Pancreas (tissue), 10 donors: ENCODE data around the gene SHROOM3. TPM values are rescaled to one million over a fixed set of nuclear protein-coding genes. Genes with fewer than 3 reads are reported as not detected.

Experiments used
- ATAC-seq, 4 donors: fragments of 200-7000 bp; cut with Tn5 transposase; one replicate each; pipeline versions ENCODE4 v1.8.0 to v1.9.1; 2020; ENCODE audit warnings: mild to moderate bottlenecking in 4 of 4, moderate library complexity in 4 of 4
- DNase-seq, 6 donors: peaks; one replicate each; pipeline ENCODE4 v3.0.0-alpha.2; 2020
- FAIRE-seq: peaks from 2 replicates; lab custom pipeline; 2012; peaks lifted over from hg19 to GRCh38; lab: Jason Lieb, UNC
- H3K27ac ChIP-seq, 4 donors: fragments of 200-600 bp; sonication (generic); 1 replicate in 3 of 4; 2 replicates in 1 of 4; pipeline versions ENCODE4 v1.5.0 to v1.8.0; 2020
- H3K27me3 ChIP-seq, 4 donors: fragments of 200-600 bp; one replicate each; pipeline ENCODE4 v1.8.0; 2021
- H3K36me3 ChIP-seq, 3 donors: fragments of 200-600 bp; sonication (generic) in 1 of 3; one replicate each; pipeline versions ENCODE4 v1.5.0 to v1.8.0; 2020 to 2021
- H3K4me1 ChIP-seq, 3 donors: fragments of 200-600 bp; one replicate each; pipeline ENCODE4 v1.8.0; 2021
- H3K4me3 ChIP-seq, 4 donors: fragments of 200-600 bp; sonication (generic) in 2 of 4; one replicate each; pipeline versions ENCODE4 v1.5.0 to v1.8.0; 2020 to 2021
- H3K9me3 ChIP-seq, 4 donors: fragments of 200-600 bp; one replicate each; pipeline ENCODE4 v1.8.0; 2021
- WGBS, 2 donors: extraction: QIAGEN DNeasy Blood & Tissue Kit; methylation state at CpG; one replicate each; pipeline ENCODE4 v1.1.7; 2013; 5-methylcytosine and 5-hydroxymethylcytosine counted together
- intact Hi-C, 3 donors: fragments of 100-400 bp; cut with DNase I; formaldehyde crosslinking; loops; one replicate each; pipeline versions ENCODE4 v1.11.1 to v1.14.2; 2022
- polyA plus RNA-seq, 2 donors: library from polyadenylated mRNA; stranded (reverse); fragments of 200-250 nt; gene quantifications; one replicate each; pipeline ENCODE4 v1.2.3, GENCODE V29; 2013
- total RNA-seq, 6 donors: library from RNA; stranded (reverse); fragmentation: NEBNext Ultra II Directional in 4 of 6; extraction: Animal tissue kit (Norgen Biotek cat#: 25700) in 4 of 6; gene quantifications; one replicate each; pipeline versions ENCODE4 v1.2.1 to v1.2.4, GENCODE V29; 2021 to 2023
- TF ChIP-seq, protein P1 (sequence below), 4 donors: fragments of 200-600 bp; sonication (generic) in 3 of 4; IDR thresholded peaks; one replicate each; pipeline versions ENCODE4 v1.5.0 to v1.8.0; 2021; ENCODE audit warnings: antibody characterized with exemption in 4 of 4
- donor health status: healthy with polysubstance abuse.
- donor health status: DM: no; HTN: no; CAD: no; lungs with moderate emphysema.
- donor health status: DM: no; HTN: no; CAD: no.
- donor health status: control.
- donor health status: control.
- donor health status: Bipolar disorder and iron deficiency.
- donor health status: DM: yes; HTN: yes; CAD: no.
- donor health status: DM: no; HTN: no; CAD: no.
- donor health status: DM: no; HTN: no; CAD: no.
- donor health status: DM: yes; HTN: yes; CAD: no.

Gene SHROOM3
- total and polyA plus RNA-seq, 8 donors, result 6.2 to 43.5 (median 17.1) TPM

DNA sequence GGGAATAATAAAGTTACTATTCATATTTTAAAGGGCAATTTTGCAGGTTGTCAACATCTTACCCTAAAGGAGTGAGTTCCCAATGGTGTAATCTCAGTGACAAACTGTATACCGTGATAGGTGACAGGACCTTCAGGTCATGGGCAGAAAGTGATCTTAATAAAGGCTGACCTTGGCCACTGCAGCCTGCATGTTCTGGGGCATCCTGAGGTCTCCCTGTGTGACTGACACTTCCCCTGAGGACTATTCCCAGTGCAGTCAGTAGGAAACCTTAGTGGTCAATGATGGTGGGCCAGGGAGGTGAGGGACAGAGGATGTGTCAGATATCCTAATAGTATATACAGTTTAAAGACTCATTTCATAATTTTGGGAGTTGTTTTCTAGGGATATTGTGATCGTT lies 137.2 kb downstream of the SHROOM3 start:
- no peak for FAIRE-seq
- DNase-seq, result no peak
- H3K9me3 ChIP-seq, result no peaks in the 10 kb centered on the region
- H3K27ac ChIP-seq, result no peak overlapping the region
- H3K27me3 ChIP-seq, result no peaks in the 10 kb centered on the region
- 59 to 64% methylated on average over 2 of the region's 2 CpGs for WGBS, 2 donors
- ATAC-seq, result no peak
- TF ChIP-seq, protein P1, sequence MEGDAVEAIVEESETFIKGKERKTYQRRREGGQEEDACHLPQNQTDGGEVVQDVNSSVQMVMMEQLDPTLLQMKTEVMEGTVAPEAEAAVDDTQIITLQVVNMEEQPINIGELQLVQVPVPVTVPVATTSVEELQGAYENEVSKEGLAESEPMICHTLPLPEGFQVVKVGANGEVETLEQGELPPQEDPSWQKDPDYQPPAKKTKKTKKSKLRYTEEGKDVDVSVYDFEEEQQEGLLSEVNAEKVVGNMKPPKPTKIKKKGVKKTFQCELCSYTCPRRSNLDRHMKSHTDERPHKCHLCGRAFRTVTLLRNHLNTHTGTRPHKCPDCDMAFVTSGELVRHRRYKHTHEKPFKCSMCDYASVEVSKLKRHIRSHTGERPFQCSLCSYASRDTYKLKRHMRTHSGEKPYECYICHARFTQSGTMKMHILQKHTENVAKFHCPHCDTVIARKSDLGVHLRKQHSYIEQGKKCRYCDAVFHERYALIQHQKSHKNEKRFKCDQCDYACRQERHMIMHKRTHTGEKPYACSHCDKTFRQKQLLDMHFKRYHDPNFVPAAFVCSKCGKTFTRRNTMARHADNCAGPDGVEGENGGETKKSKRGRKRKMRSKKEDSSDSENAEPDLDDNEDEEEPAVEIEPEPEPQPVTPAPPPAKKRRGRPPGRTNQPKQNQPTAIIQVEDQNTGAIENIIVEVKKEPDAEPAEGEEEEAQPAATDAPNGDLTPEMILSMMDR (IDR thresholded peaks at IDR 0.05), result no peak
- no peaks in the 10 kb centered on the region for H3K36me3 ChIP-seq
- peaks cover 13 to 26% (median 25%) of the 10 kb centered on the region in 3 donors for H3K4me1 ChIP-seq
- intact Hi-C loops, result no loop called here
- no peak overlapping the region for H3K4me3 ChIP-seq

DNA sequence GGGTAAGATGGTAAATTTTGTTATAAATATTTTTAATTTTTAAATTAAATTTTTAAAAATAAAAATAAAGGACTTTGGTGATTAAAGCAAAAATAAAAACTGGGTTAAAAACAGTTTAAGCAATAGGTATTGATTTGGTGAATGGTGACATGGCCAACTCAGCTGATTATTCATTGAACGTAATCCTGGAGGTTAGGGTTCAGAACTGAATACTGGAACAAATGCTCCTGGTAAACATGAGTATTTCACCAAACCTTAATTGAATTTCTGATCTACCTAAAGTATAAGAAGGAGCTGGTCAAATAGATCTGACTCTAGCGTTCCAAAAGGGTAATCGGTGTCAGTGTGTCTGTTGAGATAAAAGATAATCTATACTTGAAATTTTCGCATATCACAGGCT lies 141.8 kb downstream of the SHROOM3 start:
- intact Hi-C loops, result no loop called here
- DNase-seq (no peak), ATAC-seq (no peak), FAIRE-seq (peak; percentile 54)
- Histone ChIP-seq H3K36me3 (no peaks in the 10 kb centered on the region), H3K4me3 (no peak overlapping the region), H3K27me3 (no peaks in the 10 kb centered on the region), H3K9me3 (no peaks in the 10 kb centered on the region), H3K27ac (no peak overlapping the region), H3K4me1 (peaks cover 0 to 4% (median 3%) of the 10 kb centered on the region in 3 donors)
- 77 to 86% methylated on average over 4 of the region's 4 CpGs for WGBS, 2 donors
- TF ChIP-seq, protein P1 (IDR thresholded peaks at IDR 0.05), result no peak

DNA sequence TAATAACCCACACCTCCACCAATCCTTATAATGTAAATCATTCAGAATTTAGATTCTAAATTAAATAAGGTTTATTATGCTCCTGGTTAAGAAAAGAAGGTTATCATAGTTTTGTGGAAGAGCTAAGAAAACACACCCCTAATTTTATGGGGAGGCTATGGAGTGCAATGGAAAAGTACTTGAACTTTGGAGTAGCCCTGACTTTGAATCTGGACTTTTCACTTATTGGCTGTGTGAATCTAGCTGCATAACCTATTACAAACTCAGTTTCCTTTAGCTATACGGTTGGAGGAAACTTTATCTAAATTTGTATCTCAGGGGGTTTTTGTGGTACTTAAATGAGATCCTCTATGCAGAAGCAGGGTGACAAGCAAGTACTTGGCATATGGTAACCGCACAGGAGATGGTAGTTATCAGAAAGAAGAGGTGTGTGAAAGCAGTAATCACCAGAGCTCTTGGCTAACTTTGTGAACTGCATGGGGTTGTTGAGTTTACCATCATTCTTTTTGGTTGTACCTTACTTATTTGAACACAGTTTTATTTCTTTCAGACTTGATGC lies 143.1 kb downstream of the SHROOM3 start:
- Histone ChIP-seq H3K27ac (no peak overlapping the region), H3K4me3 (no peak overlapping the region), H3K9me3 (no peaks in the 10 kb centered on the region), H3K36me3 (no peaks in the 10 kb centered on the region), H3K4me1 (no peaks in the 10 kb centered on the region), H3K27me3 (no peaks in the 10 kb centered on the region)
- TF ChIP-seq, protein P1 (IDR thresholded peaks at IDR 0.05), result no peak
- FAIRE-seq (no peak), DNase-seq (no peak), ATAC-seq (no peak)
- intact Hi-C loops, result no loop called here
- 74 to 95% methylated on average over 2 of the region's 2 CpGs for WGBS, 2 donors

DNA sequence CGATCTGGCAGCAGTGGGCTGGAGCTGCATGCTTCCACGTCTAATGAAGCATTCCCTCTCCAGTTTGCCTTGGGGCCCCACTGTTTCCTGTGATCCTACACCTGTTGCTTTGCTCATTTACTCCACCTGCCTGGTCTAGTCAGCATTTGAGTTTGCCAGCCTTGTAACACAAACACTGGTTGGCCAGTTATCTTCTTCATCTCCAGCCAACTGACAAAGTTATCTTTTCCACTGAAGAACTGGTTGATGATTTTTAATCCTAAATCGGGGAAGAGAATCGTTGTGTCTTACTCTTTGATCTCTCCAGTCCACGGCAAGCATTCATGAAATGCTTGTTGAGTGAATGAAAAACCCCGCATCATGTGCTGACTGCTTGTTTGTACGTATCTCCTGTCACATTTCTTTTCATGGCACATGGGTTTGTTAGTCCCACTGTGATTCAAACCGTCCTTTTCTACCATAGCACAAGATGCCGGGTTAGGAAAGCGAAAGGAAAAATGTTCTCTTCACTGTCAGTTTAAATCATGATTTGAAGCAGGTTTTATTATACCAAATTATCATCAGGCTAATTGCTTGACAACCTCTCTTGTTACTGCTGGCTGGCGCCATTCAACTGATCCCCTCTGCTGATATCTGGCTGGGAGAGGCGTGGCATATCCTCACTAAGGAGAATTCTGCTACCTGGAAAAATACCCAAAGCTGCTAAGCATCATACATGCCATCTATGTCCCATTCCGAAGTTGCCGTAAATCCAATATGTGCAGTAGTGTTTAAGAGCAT lies 144.8 kb downstream of the SHROOM3 start:
- DNase-seq (no peak), ATAC-seq (peak in 3 of 4 donors; percentile 12 to 52 (median 50)), FAIRE-seq (no peak)
- 69 to 70% methylated on average over 14 of the region's 14 CpGs for WGBS, 2 donors
- no peak overlapping the region for H3K4me3 ChIP-seq
- H3K9me3 ChIP-seq, result no peaks in the 10 kb centered on the region
- intact Hi-C loops, result no loop called here
- no peak overlapping the region for H3K27ac ChIP-seq
- TF ChIP-seq, protein P1 (IDR thresholded peaks at IDR 0.05), result no peak
- H3K27me3 ChIP-seq, result no peaks in the 10 kb centered on the region
- H3K4me1 ChIP-seq, result no peaks in the 10 kb centered on the region
- no peaks in the 10 kb centered on the region for H3K36me3 ChIP-seq
